ENCODE data around the gene INSC. TPM values are rescaled to one million over a fixed set of nuclear protein-coding genes. Genes with fewer than 3 reads are reported as not detected.

INSC gene
- total and polyA plus RNA-seq, 2 of the 4 experiments (the other 2 are of a cell fraction), result 0.53 to 1.4 TPM

DNA sequence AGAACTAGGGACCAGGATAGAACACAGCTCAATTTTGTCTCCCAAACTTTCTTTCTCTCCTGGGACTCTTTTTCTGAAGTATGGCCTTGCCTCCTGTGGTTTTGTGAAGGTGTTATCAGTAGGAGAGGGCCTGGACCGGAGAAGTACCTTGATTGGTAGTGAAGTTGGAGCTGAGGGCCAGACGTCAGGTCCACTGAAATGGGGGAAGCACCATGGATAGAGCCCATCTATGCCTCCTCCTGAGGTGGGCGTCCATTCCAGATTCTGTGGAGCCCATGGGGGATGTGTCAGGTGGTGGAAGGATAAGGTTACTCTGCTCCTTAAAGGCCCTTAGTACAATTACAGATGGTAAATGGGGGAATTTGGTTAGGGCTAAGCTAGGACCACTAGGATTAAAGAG is 109.7 kb downstream of the INSC start:
- intact Hi-C loops (cut with micrococcal nuclease), result no loop called here
- Histone ChIP-seq H3K27ac (ENCODE audit: insufficient read depth, low read length) (no peak overlapping the region), H4K5ac (ENCODE audit: low read depth, low read length) (no peak overlapping the region), H3K18ac (ENCODE audit: low read depth, low read length) (no peak overlapping the region), H3K14ac (replicated peaks; ENCODE audit: low read depth, low read length) (no peak overlapping the region), H3K4me1 (ENCODE audit: control insufficient read depth, insufficient read depth, low read length) (peaks cover 5% of the 10 kb centered on the region), H2AK9ac (replicated peaks; ENCODE audit: low read depth, low read length, poor library complexity) (no peak overlapping the region), H3K36me3 (ENCODE audit: control insufficient read depth, insufficient read depth, low read length) (no peaks in the 10 kb centered on the region), H3K4me3 (ENCODE audit: insufficient read depth, low read depth, low read length) (no peak overlapping the region), H3K27me3 (ENCODE audit: control insufficient read depth, insufficient read depth, low read length) (no peaks in the 10 kb centered on the region; the same call in 1 of the 2 replicates), H3K23ac (ENCODE audit: low read depth, low read length) (no peak overlapping the region), H2AFZ (replicated peaks; ENCODE audit: low read length, poor library complexity) (no peak overlapping the region), H3K56ac (ENCODE audit: extremely low read depth, insufficient read depth, low read length) (no peak overlapping the region), H4K20me1 (ENCODE audit: insufficient read depth, low read length) (no peaks in the 10 kb centered on the region), H2BK5ac (ENCODE audit: low read depth, low read length, poor library complexity, severe bottlenecking) (no peak overlapping the region), H2BK15ac (ENCODE audit: low read depth, low read length) (no peak overlapping the region), H3K4me2 (ENCODE audit: low read depth, low read length) (no peak overlapping the region), H3K9me1 (ENCODE audit: insufficient read depth, low read length) (peaks cover 3% of the 10 kb centered on the region; the same call in 1 of the 2 replicates), H4K91ac (ENCODE audit: insufficient read depth, low read depth, low read length) (no peak overlapping the region), H2BK20ac (ENCODE audit: low read depth, low read length) (no peak overlapping the region), H3K4ac (ENCODE audit: low read depth, low read length) (no peak overlapping the region), H3K9ac (ENCODE audit: low read depth, low read length) (no peak overlapping the region), H3K9me3 (ENCODE audit: control insufficient read depth, insufficient read depth, low read length) (no peaks in the 10 kb centered on the region), H4K8ac (ENCODE audit: low read depth in 2 of 2, low read length in 2 of 2) (no peak overlapping the region), H2AK5ac (ENCODE audit: low read depth, low read length) (no peak overlapping the region), H2BK120ac (ENCODE audit: low read depth, low read length) (no peak overlapping the region), H3K79me1 (ENCODE audit: low read depth in 1 of 2, low read length in 2 of 2) (no peaks in the 10 kb centered on the region)
- no peak for TF ChIP-seq BHLHE40 (IDR thresholded peaks at IDR 0.05; ENCODE audit: low read depth, low read length)
- no peak for TF ChIP-seq SMC3 (IDR thresholded peaks at IDR 0.05; ENCODE audit: low read depth, low read length)
- TF ChIP-seq MXI1 (IDR thresholded peaks at IDR 0.05; ENCODE audit: borderline replicate concordance, low read depth, low read length), result no peak
- TF ChIP-seq RFX5 (IDR thresholded peaks at IDR 0.05; ENCODE audit: low read depth, low read length), result no peak
- TF ChIP-seq, protein P1, sequence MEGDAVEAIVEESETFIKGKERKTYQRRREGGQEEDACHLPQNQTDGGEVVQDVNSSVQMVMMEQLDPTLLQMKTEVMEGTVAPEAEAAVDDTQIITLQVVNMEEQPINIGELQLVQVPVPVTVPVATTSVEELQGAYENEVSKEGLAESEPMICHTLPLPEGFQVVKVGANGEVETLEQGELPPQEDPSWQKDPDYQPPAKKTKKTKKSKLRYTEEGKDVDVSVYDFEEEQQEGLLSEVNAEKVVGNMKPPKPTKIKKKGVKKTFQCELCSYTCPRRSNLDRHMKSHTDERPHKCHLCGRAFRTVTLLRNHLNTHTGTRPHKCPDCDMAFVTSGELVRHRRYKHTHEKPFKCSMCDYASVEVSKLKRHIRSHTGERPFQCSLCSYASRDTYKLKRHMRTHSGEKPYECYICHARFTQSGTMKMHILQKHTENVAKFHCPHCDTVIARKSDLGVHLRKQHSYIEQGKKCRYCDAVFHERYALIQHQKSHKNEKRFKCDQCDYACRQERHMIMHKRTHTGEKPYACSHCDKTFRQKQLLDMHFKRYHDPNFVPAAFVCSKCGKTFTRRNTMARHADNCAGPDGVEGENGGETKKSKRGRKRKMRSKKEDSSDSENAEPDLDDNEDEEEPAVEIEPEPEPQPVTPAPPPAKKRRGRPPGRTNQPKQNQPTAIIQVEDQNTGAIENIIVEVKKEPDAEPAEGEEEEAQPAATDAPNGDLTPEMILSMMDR (conservative IDR thresholded peaks at IDR 0.05; ENCODE audit: low read depth, low read length), result no peak
- no peak for TF ChIP-seq RAD21 (IDR thresholded peaks at IDR 0.05; ENCODE audit: low read length)
- dilution Hi-C loops (cut with HindIII; ENCODE audit: low sequenced_read_pairs, unreplicated experiment), result no loop called here
- no TSS peak for BruUV-seq (replicated peaks)
- POLR2A ChIA-PET (ENCODE audit: unreplicated experiment), result no interaction called here
- CTCF ChIA-PET, result interaction anchor here (1.0 kb wide), 1 partner anchor 41 kb away, joined by 3 read pairs; no protein-coding TSS in a partner anchor
- in situ Hi-C loops (cut with MboI; ENCODE audit: low sequenced_read_pairs), result no loop called here
- DNase-seq (no peak), ATAC-seq (ENCODE audit: low read depth) (no peak)
- WGBS, 2 experiments (ENCODE audit: extremely low coverage in 2 of 2, insufficient read length in 1 of 2), result 50% methylated on average over 1 of the region's 3 CpGs; no CpG with 5 or more reads in 1 of the 2 experiments
